K562 (cell line): ENCODE measurements around the gene SEPTIN2. TPM values are rescaled to one million over a fixed set of nuclear protein-coding genes. Genes with fewer than 3 reads are reported as not detected.
"Not testable (repeated sequence)": the region's sequence is repeated elsewhere in the genome, so short reads cannot be mapped to it uniquely, and the experiment has no call there.

Experiments used
- ATAC-seq: fragments of 200-7000 bp; cut with Tn5 transposase; 3 replicates; pipeline ENCODE4 v1.9.1; 2020; ENCODE audit warnings: moderate library complexity
- BruUV-seq: library from RNA; stranded (reverse); fragments of 400-500 nt; replicated peaks from 2 replicates; lab custom pipeline; 2021; lab: Mats Ljungman, UMichigan
- CTCF ChIA-PET: fragments of 300-600 bp; formaldehyde crosslinking; extraction: SDS; loops from one replicate; lab custom pipeline; 2021; ENCODE audit warnings: low intra/inter-chr PET ratio; lab: Yijun Ruan, JAX
- POLR2A ChIA-PET: fragments of 300-600, 350-650 bp; sonication (Branson Sonifier 250); formaldehyde crosslinking; extraction: SDS; loops from one replicate; lab custom pipeline; 2021; ENCODE audit warnings: antibody characterized with exemption, inconsistent platforms; lab: Yijun Ruan, JAX
- DNase-seq, 4 experiments: peaks; one replicate each; pipeline versions ENCODE4 v3.0.0 to v3.0.0-alpha.2; 2011 to 2018; ENCODE audit warnings: low spot score in 3 of 4, mixed read lengths in 3 of 4; ENCODE audit errors: extremely low read depth in 1 of 4
- FAIRE-seq: peaks from 2 replicates; lab custom pipeline; 2011; peaks lifted over from hg19 to GRCh38; lab: Jason Lieb, UNC
- H2AFZ ChIP-seq: 2 replicates; pipeline ENCODE4 v1.6.0; 2011; ENCODE audit warnings: low read depth, low read length, control low read depth, inconsistent platforms
- H3K27ac ChIP-seq: fragments of 200-600 bp; 3 replicates; pipeline ENCODE4 v1.8.0; 2011; ENCODE audit warnings: low read depth, mild to moderate bottlenecking, control low read depth, inconsistent platforms, low read length, moderate library complexity, mixed read lengths; ENCODE audit errors: extremely low read depth
- H3K27me3 ChIP-seq, 2 experiments: fragments of 300-600 bp in 1 of 2; 2 replicates in 1 of 2; 3 replicates in 1 of 2; pipeline versions ENCODE4 v1.6.0 to v1.8.0; 2011; ENCODE audit warnings: inconsistent platforms in 2 of 2, low read length in 2 of 2, mild to moderate bottlenecking in 1 of 2, mixed read lengths in 1 of 2, moderate library complexity in 1 of 2; ENCODE audit not compliant: control insufficient read depth in 2 of 2, insufficient read depth in 2 of 2
- H3K36me3 ChIP-seq: fragments of 300-600 bp; 3 replicates; pipeline ENCODE4 v1.8.0; 2011; ENCODE audit warnings: mild to moderate bottlenecking, low read length, inconsistent platforms; ENCODE audit not compliant: control insufficient read depth, insufficient read depth
- H3K4me1 ChIP-seq, 2 experiments: fragments of 200-600 bp in 1 of 2; replicated peaks in 1 of 2; 2 replicates in 1 of 2; 3 replicates in 1 of 2; pipeline versions ENCODE4 v1.5.1 to v1.8.0; 2011; ENCODE audit warnings: inconsistent platforms in 2 of 2, low read length in 2 of 2, mild to moderate bottlenecking in 1 of 2, mixed read lengths in 1 of 2, moderate library complexity in 1 of 2; ENCODE audit not compliant: control insufficient read depth in 2 of 2, insufficient read depth in 2 of 2
- H3K4me2 ChIP-seq: 2 replicates; pipeline ENCODE4 v1.6.1; 2011; ENCODE audit warnings: low read length, control low read depth, inconsistent platforms, mixed read lengths; ENCODE audit not compliant: insufficient read depth
- H3K4me3 ChIP-seq: fragments of 200-600 bp; sonication (generic), shearing (Covaris generic); 2 replicates; pipeline ENCODE4 v1.5.1; 2016; ENCODE audit warnings: control low read depth, inconsistent platforms
- H3K79me2 ChIP-seq: fragments of 200-600 bp; 3 replicates; pipeline ENCODE4 v1.8.0; 2011; ENCODE audit warnings: low read length, inconsistent platforms; ENCODE audit not compliant: control insufficient read depth, insufficient read depth
- H3K9ac ChIP-seq, 2 experiments: 2 replicates each; pipeline versions ENCODE4 v1.6.0 to v1.6.1; 2011; ENCODE audit warnings: low read depth in 2 of 2, low read length in 2 of 2, control low read depth in 1 of 2, inconsistent platforms in 1 of 2, mild to moderate bottlenecking in 1 of 2, mixed read lengths in 1 of 2; ENCODE audit not compliant: insufficient read depth in 1 of 2
- H3K9me1 ChIP-seq: one replicate; pipeline ENCODE4 v1.6.0; 2011; ENCODE audit warnings: inconsistent platforms, mild to moderate bottlenecking, low read length, moderate library complexity; ENCODE audit not compliant: control insufficient read depth, insufficient read depth
- H3K9me3 ChIP-seq: replicated peaks from 2 replicates; pipeline ENCODE4 v1.5.1; 2011; ENCODE audit warnings: low read depth, low read length, inconsistent platforms; ENCODE audit not compliant: control insufficient read depth, insufficient read depth
- H4K20me1 ChIP-seq: replicated peaks from 2 replicates; pipeline ENCODE4 v1.6.1; 2011; ENCODE audit warnings: low read length, inconsistent platforms, mixed read lengths; ENCODE audit not compliant: control insufficient read depth, insufficient read depth
- C11orf30 ChIP-seq: fragments of 450-650 bp; IDR thresholded peaks from 2 replicates; pipeline ENCODE4 v1.6.1; 2016; ENCODE audit warnings: low read depth, mild to moderate bottlenecking
- FOXA1 ChIP-seq: fragments of 450-650 bp; IDR thresholded peaks from 2 replicates; pipeline ENCODE4 v1.6.1; 2016; ENCODE audit warnings: mild to moderate bottlenecking, borderline replicate concordance
- HDAC1 ChIP-seq, 2 experiments: fragments of 450-650 bp; IDR thresholded peaks; 2 replicates each; pipeline ENCODE4 v1.6.1; 2016 to 2017; ENCODE audit warnings: inconsistent platforms in 1 of 2, mild to moderate bottlenecking in 1 of 2, moderate library complexity in 1 of 2
- NUFIP1 ChIP-seq: fragments of 450-650 bp; IDR thresholded peaks from 2 replicates; pipeline ENCODE4 v1.6.1; 2018; ENCODE audit not compliant: partially characterized antibody
- PTRF ChIP-seq: fragments of 450-650 bp; IDR thresholded peaks from 2 replicates; pipeline ENCODE4 v1.6.1; 2016; ENCODE audit warnings: mild to moderate bottlenecking, missing genetic modification characterization, missing compliant biosample characterization
- RB1 ChIP-seq: fragments of 450-650 bp; IDR thresholded peaks from 2 replicates; pipeline ENCODE4 v1.6.1; 2017; ENCODE audit warnings: low read depth, mild to moderate bottlenecking
- SIX5 ChIP-seq, 2 experiments: IDR thresholded peaks; 2 replicates each; pipeline ENCODE4 v1.6.1; 2011; ENCODE audit warnings: low read length in 2 of 2, borderline replicate concordance in 1 of 2, low read depth in 1 of 2, mild to moderate bottlenecking in 1 of 2, moderate library complexity in 1 of 2; ENCODE audit not compliant: insufficient read depth in 1 of 2
- ZEB2 ChIP-seq: fragments of 450-650 bp; IDR thresholded peaks from 2 replicates; pipeline ENCODE4 v1.6.1; 2016
- ZNF197 ChIP-seq: fragments of 200-800 bp; sonication (Bioruptor generic); IDR thresholded peaks from 2 replicates; pipeline ENCODE4 v1.6.1; 2016; ENCODE audit warnings: low read depth, missing genetic modification characterization, missing compliant biosample characterization
- ZNF316 ChIP-seq: fragments of 450-650 bp; IDR thresholded peaks from 2 replicates; pipeline ENCODE4 v1.6.1; 2016
- ZNF347 ChIP-seq: fragments of 450-650 bp; formaldehyde crosslinking; IDR thresholded peaks from 2 replicates; pipeline ENCODE4 v1.4.0; 2020; ENCODE audit warnings: low read depth, mild to moderate bottlenecking, moderate library complexity
- WGBS: fragments of 100-300 bp; shearing (Covaris generic); methylation state at CpG from one replicate; pipeline ENCODE4 v1.1.6; 2016; ENCODE audit warnings: low coverage, mixed read lengths; ENCODE audit not compliant: insufficient coverage; ENCODE audit errors: missing lambda C conversion rate; 5-methylcytosine and 5-hydroxymethylcytosine counted together
- in situ Hi-C: fragments of 300-500 bp; cut with MboI; formaldehyde crosslinking; loops from 4 replicates; pipeline ENCODE4 v1.15.0; 2018; ENCODE audit warnings: inconsistent platforms, mixed read lengths
- intact Hi-C: fragments of 100-400 bp; cut with micrococcal nuclease; formaldehyde crosslinking; loops from 2 replicates; pipeline ENCODE4 v1.14.2; 2022
- polyA plus RNA-seq, 8 experiments: library from polyadenylated mRNA; depleted of rRNA in 4 of 8; stranded (reverse) in 5 of 8; unstranded in 3 of 8; fragments of >200 nt; fragmentation: Nextera tagmentation in 2 of 8; fragmentation: Illumina TruSeq in 1 of 8; extraction: Ambion mirVana in 2 of 8; extraction: Trizol in 1 of 8; gene quantifications; 2 replicates each; pipeline versions ENCODE4 v1.2.1 to v1.2.3, GENCODE V29; 2011 to 2014; ENCODE audit warnings: inconsistent platforms in 1 of 8, missing spikeins in 1 of 8
- total RNA-seq, 7 experiments: library from RNA; depleted of rRNA in 6 of 7; stranded (reverse); fragments of >200 nt in 6 of 7; fragmentation: Illumina TruSeq in 2 of 7; extraction: Trizol in 2 of 7; gene quantifications; 2 replicates each; pipeline versions ENCODE4 v1.2.1 to v1.2.3, GENCODE V29; 2011 to 2021; ENCODE audit warnings: low replicate concordance in 1 of 7

Gene SEPTIN2
- total and polyA plus RNA-seq, 9 of the 15 experiments (the other 6 are each of a cell fraction or from before 2014, with no cell fraction given), result 121 to 367 (median 166) TPM

GRCh38 chr2:241318830-241319229 lies 3.1 kb downstream of the SEPTIN2 start:
- peak overlapping the region; percentile 93; the same call in 1 of the 2 replicates for H3K4me3 ChIP-seq
- 62% methylated on average over 6 of the region's 6 CpGs for WGBS
- H3K9ac ChIP-seq, result not testable (repeated sequence)
- TF ChIP-seq ZNF316, result peak; percentile 87
- peak; percentile 74 for TF ChIP-seq C11orf30
- TF ChIP-seq, all 486 proteins: peak for 2; not testable (repeated sequence) for 484
- H3K4me2 ChIP-seq, H3K9me3 ChIP-seq, H2AFZ ChIP-seq, BruUV-seq, H3K27ac ChIP-seq, FAIRE-seq, DNase-seq, H3K9me1 ChIP-seq, in situ Hi-C loops, ATAC-seq, CTCF ChIA-PET, H3K27me3 ChIP-seq: not testable (repeated sequence)
- peaks cover 95% of the 10 kb centered on the region for H3K79me2 ChIP-seq
- peaks cover 44% of the 10 kb centered on the region for H3K36me3 ChIP-seq
- POLR2A ChIA-PET, result interaction anchor here (0.6 to 1.4 kb wide), 2 partner anchors 9 to 19 kb away, joined by 4 to 6 read pairs; no protein-coding TSS in a partner anchor
- H3K4me1 ChIP-seq, result peaks cover 9 to 23% of the 10 kb centered on the region in 2 experiments; a peak in 4 of 5 replicates
- H4K20me1 ChIP-seq, result peaks cover 24% of the 10 kb centered on the region
- intact Hi-C loops, result loop anchor here (5.0 kb wide), 1 partner anchor 42 kb away; no protein-coding TSS in a partner anchor

- no TSS peak for BruUV-seq
Measured at GRCh38 chr2:241320394-241320793, 4.7 kb downstream of the SEPTIN2 start.

More at GRCh38 chr2:241320394-241320793, 4.7 kb downstream of the SEPTIN2 start:
- Histone ChIP-seq H3K4me1 (peaks cover 5 to 23% of the 10 kb centered on the region in 2 experiments; a peak in 4 of 5 replicates), H4K20me1 (peaks cover 24% of the 10 kb centered on the region), H3K9me1 (no peaks in the 10 kb centered on the region), H2AFZ (no peak overlapping the region), H3K79me2 (peaks cover 97% of the 10 kb centered on the region), H3K4me2 (no peak overlapping the region), H3K27me3 (no peaks in the 10 kb centered on the region), H3K9ac (no peak overlapping the region), H3K9me3 (no peaks in the 10 kb centered on the region), H3K36me3 (peaks cover 54% of the 10 kb centered on the region), H3K27ac (no peak overlapping the region), H3K4me3 (no peak overlapping the region)
- intact Hi-C loops (no loop called here), in situ Hi-C loops (no loop called here)
- WGBS, result 80% methylated on average over 4 of the region's 8 CpGs
- ATAC-seq (no peak), FAIRE-seq (no peak), DNase-seq (no peak)
- ChIA-PET CTCF (no interaction called here), POLR2A (interaction anchor here (0.6 kb wide), 1 partner anchor 312 kb away, joined by 4 read pairs; no protein-coding TSS in a partner anchor)
- no peak for TF ChIP-seq ZNF347 (CRISPR knock-in tag)
- TF ChIP-seq RB1, result no peak
- TF ChIP-seq PTRF (tag), result no peak
- TF ChIP-seq FOXA1, result no peak
- no peak for TF ChIP-seq ZEB2
- TF ChIP-seq SIX5 (IDR thresholded peaks at IDR 0.05; ENCODE audit: borderline replicate concordance in 1 of 2, insufficient read depth in 1 of 2, low read depth in 1 of 2, low read length in 2 of 2), result no peak
- TF ChIP-seq NUFIP1, result no peak
- TF ChIP-seq ZNF197 (CRISPR knock-in tag), result no peak
- TF ChIP-seq HDAC1 (IDR thresholded peaks at IDR 0.05), result no peak
